ENCODE data around the gene CALCA. TPM values are rescaled to one million over a fixed set of nuclear protein-coding genes. Genes with fewer than 3 reads are reported as not detected.

Gene CALCA
- total and polyA plus RNA-seq, 2 of the 8 experiments (the other 6 are each of a cell fraction or from before 2014, with no cell fraction given): 0.50 to 0.73 TPM

- Histone ChIP-seq H2AFZ (ENCODE audit: low read length) (no peak overlapping the region), H3K4me3 (ENCODE audit: extremely low read depth in 1 of 4, insufficient read depth in 2 of 4, low read depth in 3 of 4, low read length in 4 of 4) (no peak overlapping the region), H4K91ac (replicated peaks; ENCODE audit: insufficient read length, low read length) (no peak overlapping the region), H3K4ac (replicated peaks; ENCODE audit: insufficient read length, low read depth, low read length) (no peak overlapping the region), H3K27ac (ENCODE audit: low read depth, low read length) (no peak overlapping the region), H3K18ac (ENCODE audit: extremely low read depth, low read length) (no peak overlapping the region), H3K4me2 (ENCODE audit: insufficient read depth in 1 of 2, low read depth in 2 of 2, low read length in 2 of 2) (no peak overlapping the region), H3K56ac (replicated peaks; ENCODE audit: insufficient read length, low read depth, low read length) (no peak overlapping the region), H4K8ac (ENCODE audit: extremely low read depth, insufficient read depth, low read length) (no peak overlapping the region), H2BK15ac (ENCODE audit: low read length) (no peak overlapping the region), H2BK120ac (replicated peaks; ENCODE audit: low read depth, low read length) (no peak overlapping the region), H3K9ac (replicated peaks in 1 of 4; ENCODE audit: extremely low read depth in 1 of 4, low read depth in 3 of 4, low read length in 3 of 4) (no peak overlapping the region), H2BK20ac (ENCODE audit: low read length) (no peak overlapping the region), H3K9me3 (ENCODE audit: insufficient read depth in 2 of 2, low read depth in 1 of 2, low read length in 1 of 2) (no peaks in the 10 kb centered on the region), H2BK5ac (ENCODE audit: low read depth, low read length) (no peak overlapping the region), H2AK5ac (ENCODE audit: low read depth, low read length) (no peak overlapping the region), H3K79me1 (ENCODE audit: low read depth, low read length) (no peaks in the 10 kb centered on the region), H3K23me2 (ENCODE audit: low read depth, low read length) (no peaks in the 10 kb centered on the region), H2BK12ac (ENCODE audit: low read depth, low read length) (no peak overlapping the region), H3K23ac (ENCODE audit: insufficient read length) (no peak overlapping the region), H3K14ac (ENCODE audit: insufficient read length) (no peak overlapping the region), H4K5ac (ENCODE audit: insufficient read length, low read depth, low read length) (no peak overlapping the region), H4K20me1 (replicated peaks in 1 of 2; ENCODE audit: control insufficient read depth in 1 of 2, insufficient read depth in 2 of 2, low read length in 2 of 2) (no peaks in the 10 kb centered on the region), H3K4me1 (replicated peaks in 1 of 4; ENCODE audit: control insufficient read depth in 3 of 4, insufficient read depth in 4 of 4, low read length in 3 of 4) (peaks cover 0 to 4% (median under 1%) of the 10 kb centered on the region in 4 experiments; a peak in 1 of 7 replicates), H3K79me2 (ENCODE audit: control insufficient read depth in 1 of 2, insufficient read depth in 2 of 2, low read length in 2 of 2) (no peaks in the 10 kb centered on the region), H3K36me3 (ENCODE audit: control insufficient read depth in 2 of 4, insufficient read depth in 4 of 4, low read length in 3 of 4) (no peaks in the 10 kb centered on the region), H3K27me3 (replicated peaks in 1 of 4; ENCODE audit: control insufficient read depth in 3 of 4, extremely low read depth in 1 of 4, insufficient read depth in 3 of 4, low read length in 3 of 4) (peaks cover under 1 to 11% (median 5%) of the 10 kb centered on the region in 4 experiments; a peak in 4 of 7 replicates)
- DNase-seq (ENCODE audit: low read depth in 1 of 2, low spot score in 2 of 2): no peak
- FAIRE-seq: no peak
- WGBS, 2 experiments (ENCODE audit: extremely low coverage in 1 of 2, insufficient coverage in 1 of 2, insufficient read length in 1 of 2, insufficient replicate concordance in 2 of 2, low coverage in 1 of 2, low lambda C conversion rate in 2 of 2, missing lambda C conversion rate in 1 of 2): 83% methylated on average over 1 of the region's 1 CpG; no CpG with 5 or more reads in 1 of the 2 experiments
- POLR2A ChIA-PET (ENCODE audit: partially characterized antibody): no interaction called here
- CTCF ChIA-PET (ENCODE audit: partially characterized antibody): interaction anchor here (1.3 to 5.8 kb wide), 4 partner anchors 12 to 94 kb away, joined by 5 to 26 read pairs (median 8); no protein-coding TSS in a partner anchor
- TF ChIP-seq RAD21 (IDR thresholded peaks at IDR 0.05 in 1 of 2, conservative IDR thresholded peaks at IDR 0.05 in 1 of 2; ENCODE audit: low read depth in 2 of 2, low read length in 2 of 2): no peak
- TF ChIP-seq TAF1 (IDR thresholded peaks at IDR 0.05; ENCODE audit: low read depth, low read length): no peak
- TF ChIP-seq TAF7 (optimal IDR thresholded peaks at IDR 0.05; ENCODE audit: borderline replicate concordance, low read depth, low read length): no peak
- no peak for TF ChIP-seq KDM1A (IDR thresholded peaks at IDR 0.05; ENCODE audit: borderline replicate concordance, low read length)
- TF ChIP-seq MAX (IDR thresholded peaks at IDR 0.05): no peak
- no peak for TF ChIP-seq GTF2F1 (IDR thresholded peaks at IDR 0.05; ENCODE audit: borderline replicate concordance, low read depth, low read length)
- TF ChIP-seq SP2 (IDR thresholded peaks at IDR 0.05; ENCODE audit: low read length): no peak
- no peak for TF ChIP-seq SRF (IDR thresholded peaks at IDR 0.05; ENCODE audit: low read depth, low read length)
- TF ChIP-seq KDM5A (IDR thresholded peaks at IDR 0.05; ENCODE audit: low read length): no peak
- no peak for TF ChIP-seq ATF2 (IDR thresholded peaks at IDR 0.05; ENCODE audit: low read length)
- TF ChIP-seq RXRA (IDR thresholded peaks at IDR 0.05; ENCODE audit: insufficient read depth, low read depth, low read length): no peak
Measured at GRCh38 chr11:14981507-14981906, 9.4 kb upstream of the CALCA start.
